ENCODE measurements around the gene TPSG1. TPM values are rescaled to one million over a fixed set of nuclear protein-coding genes. Genes with fewer than 3 reads are reported as not detected.
"Not testable (repeated sequence)": the region's sequence is repeated elsewhere in the genome, so short reads cannot be mapped to it uniquely, and the experiment has no call there.

The TPSG1 gene
- total RNA-seq, 2 experiments from 2014 or later, result not detected

DNA sequence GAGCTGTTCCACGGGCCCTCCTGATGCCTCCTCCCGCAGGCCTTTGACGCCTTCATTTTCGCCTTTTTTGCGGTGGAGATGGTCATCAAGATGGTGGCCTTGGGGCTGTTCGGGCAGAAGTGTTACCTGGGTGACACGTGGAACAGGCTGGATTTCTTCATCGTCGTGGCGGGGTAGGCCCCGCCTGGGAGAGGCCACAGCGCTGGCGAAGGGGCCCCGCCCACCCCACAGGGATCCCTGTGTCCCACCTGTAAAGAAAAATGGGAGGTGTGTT lies 29.7 kb downstream of the TPSG1 start:
- POLR2A ChIA-PET, result no interaction called here
- no peaks in the 10 kb centered on the region for H3K9me3 Mint-ChIP-seq (ENCODE audit: low read depth)
- H3K4me3 Mint-ChIP-seq, result no peak overlapping the region
- intact Hi-C loops (cut with DNase I, micrococcal nuclease), result loop anchor here (2.0 kb wide), 2 partner anchors 89 to 139 kb away; no protein-coding TSS in a partner anchor
- CTCF ChIA-PET, result no interaction called here
- no peaks in the 10 kb centered on the region for H3K27me3 Mint-ChIP-seq
- H3K27ac Mint-ChIP-seq, result no peak overlapping the region
- ATAC-seq (no peak), DNase-seq (no peak)
- H3K36me3 Mint-ChIP-seq (ENCODE audit: low read depth), result no peaks in the 10 kb centered on the region
- H3K4me1 Mint-ChIP-seq, result no peaks in the 10 kb centered on the region

- no peaks in the 10 kb centered on the region for H3K9me3 Mint-ChIP-seq (ENCODE audit: low read depth)
- intact Hi-C loops (cut with DNase I, micrococcal nuclease), result loop anchor here (1.0 to 5.0 kb wide), 4 partner anchors 88 to 383 kb away; no protein-coding TSS in a partner anchor
- DNase-seq (peak; percentile 49), ATAC-seq (peak; percentile 43)
- no peak overlapping the region for H3K4me3 Mint-ChIP-seq
- CTCF ChIA-PET, result no interaction called here
- H3K27me3 Mint-ChIP-seq, result no peaks in the 10 kb centered on the region
- no peaks in the 10 kb centered on the region for H3K4me1 Mint-ChIP-seq
- H3K27ac Mint-ChIP-seq, result no peak overlapping the region
- POLR2A ChIA-PET, result interaction anchor here (0.6 kb wide), 1 partner anchor 230 kb away, joined by 4 read pairs; no protein-coding TSS in a partner anchor
- no peaks in the 10 kb centered on the region for H3K36me3 Mint-ChIP-seq (ENCODE audit: low read depth)
These were observed 30.2 kb downstream of the TPSG1 start for GRCh38 chr16:1194665-1195392.

- Mint-ChIP-seq H3K36me3 (ENCODE audit: low read depth) (no peaks in the 10 kb centered on the region), H3K27ac (no peak overlapping the region), H3K9me3 (ENCODE audit: low read depth) (no peaks in the 10 kb centered on the region), H3K4me3 (no peak overlapping the region), H3K4me1 (no peaks in the 10 kb centered on the region), H3K27me3 (no peaks in the 10 kb centered on the region)
- no peak for ATAC-seq
- POLR2A ChIA-PET, result interaction anchor here (0.6 kb wide), 1 partner anchor 230 kb away, joined by 4 read pairs; no protein-coding TSS in a partner anchor
- DNase-seq, result no peak
- intact Hi-C loops (cut with DNase I, micrococcal nuclease), result loop anchor here (1.0 to 5.0 kb wide), 4 partner anchors 87 to 382 kb away; no protein-coding TSS in a partner anchor
- CTCF ChIA-PET, result no interaction called here
These were observed 31.1 kb downstream of the TPSG1 start for GRCh38 chr16:1193825-1194581.

DNA sequence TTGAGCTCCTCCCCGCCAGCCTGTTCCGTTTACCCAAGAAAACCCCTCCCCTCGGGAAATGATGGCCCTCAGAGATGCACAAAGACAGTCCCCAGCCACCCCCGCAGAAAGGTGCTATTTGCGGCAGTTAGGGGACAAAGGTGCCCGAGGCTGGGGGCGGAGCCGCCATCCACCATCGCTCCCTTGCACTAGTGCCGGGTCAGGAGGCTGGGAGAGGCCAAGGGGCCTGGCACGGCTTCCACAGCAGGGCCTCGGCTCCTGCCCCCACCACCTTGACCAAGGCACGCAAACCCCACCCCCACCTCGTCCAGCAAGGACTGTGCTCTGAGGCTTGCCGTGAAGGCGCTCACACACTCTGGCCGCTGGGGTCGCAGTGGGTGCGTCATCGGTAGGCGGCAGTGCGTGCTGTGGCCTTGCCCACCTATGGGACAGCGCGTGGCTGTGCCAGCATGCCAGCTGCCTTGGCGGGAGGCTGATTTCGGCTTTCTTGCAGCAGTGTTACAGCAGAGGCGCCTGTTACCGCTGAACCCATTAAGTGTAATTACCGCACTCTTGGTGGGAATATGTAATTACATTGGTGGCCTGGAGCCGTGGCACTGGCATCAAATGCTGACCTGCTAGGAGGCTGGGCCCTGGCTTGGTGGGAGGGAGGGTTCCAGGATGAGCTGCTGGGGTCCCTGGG lies 31.8 kb downstream of the TPSG1 start:
- ChIA-PET POLR2A (no interaction called here), CTCF (interaction anchor here (0.6 kb wide), 1 partner anchor 146 kb away, joined by 3 read pairs; no protein-coding TSS in a partner anchor)
- DNase-seq (no peak), ATAC-seq (no peak)
- H3K27ac Mint-ChIP-seq, result no peak overlapping the region
- no peak overlapping the region for H3K4me3 Mint-ChIP-seq
- no peaks in the 10 kb centered on the region for H3K27me3 Mint-ChIP-seq
- no peaks in the 10 kb centered on the region for H3K36me3 Mint-ChIP-seq (ENCODE audit: low read depth)
- intact Hi-C loops (cut with DNase I, micrococcal nuclease), result loop anchor here in 1 of 2 experiments (5.0 kb wide), 1 partner anchor 381 kb away; no protein-coding TSS in a partner anchor
- no peaks in the 10 kb centered on the region for H3K9me3 Mint-ChIP-seq (ENCODE audit: low read depth)
- no peaks in the 10 kb centered on the region for H3K4me1 Mint-ChIP-seq

DNA sequence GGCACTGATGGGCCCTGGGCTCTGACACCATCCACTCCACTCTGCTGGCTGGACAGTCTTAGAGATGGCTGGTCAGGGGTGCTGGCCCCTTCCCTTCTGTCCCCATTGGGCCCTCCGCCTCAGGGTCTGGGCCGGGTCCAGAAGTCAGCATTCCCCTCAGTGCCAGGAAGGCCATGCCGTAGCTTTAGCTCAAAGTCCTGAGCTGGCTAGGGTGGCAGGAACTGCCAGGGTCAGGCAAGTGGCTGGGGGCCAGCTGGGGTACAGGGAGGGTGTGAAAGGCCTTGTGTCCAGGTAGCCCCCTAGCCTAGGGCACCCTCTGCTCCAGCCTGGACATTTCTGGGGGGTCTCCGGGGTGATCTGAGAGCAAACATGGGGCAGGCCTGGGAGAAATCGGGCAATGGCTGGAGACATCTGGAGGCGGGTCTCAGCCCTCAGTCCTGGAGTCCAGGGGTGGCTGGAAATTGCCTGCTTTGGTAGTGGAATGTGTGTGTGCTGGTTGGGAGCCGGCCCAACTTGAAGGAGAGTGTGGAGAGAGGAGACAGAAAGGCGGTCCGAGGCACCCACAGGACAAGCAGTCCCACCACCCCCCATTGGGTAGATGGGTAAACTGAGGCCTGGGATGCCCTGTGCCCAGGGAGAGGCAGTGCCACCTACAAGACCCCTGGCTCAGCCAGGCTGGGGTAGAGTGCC lies 32.5 kb downstream of the TPSG1 start:
- no peaks in the 10 kb centered on the region for H3K9me3 Mint-ChIP-seq (ENCODE audit: low read depth)
- POLR2A ChIA-PET, result no interaction called here
- intact Hi-C loops (cut with DNase I, micrococcal nuclease), result loop anchor here in 1 of 2 experiments (5.0 kb wide), 1 partner anchor 380 kb away; no protein-coding TSS in a partner anchor
- CTCF ChIA-PET, result interaction anchor here (0.6 to 0.8 kb wide), 2 partner anchors 48 to 145 kb away, joined by 3 read pairs; no protein-coding TSS in a partner anchor
- ATAC-seq (no peak), DNase-seq (no peak)
- no peak overlapping the region for H3K27ac Mint-ChIP-seq
- H3K36me3 Mint-ChIP-seq (ENCODE audit: low read depth), result no peaks in the 10 kb centered on the region
- no peaks in the 10 kb centered on the region for H3K4me1 Mint-ChIP-seq
- no peaks in the 10 kb centered on the region for H3K27me3 Mint-ChIP-seq
- no peak overlapping the region for H3K4me3 Mint-ChIP-seq

GRCh38 chr16:1190789-1191188 lies 34.3 kb downstream of the TPSG1 start:
- H3K27ac Mint-ChIP-seq; ATAC-seq; H3K4me3 Mint-ChIP-seq; H3K9me3 Mint-ChIP-seq (ENCODE audit: low read depth); H3K4me1 Mint-ChIP-seq; H3K36me3 Mint-ChIP-seq (ENCODE audit: low read depth); H3K27me3 Mint-ChIP-seq; POLR2A ChIA-PET; DNase-seq; CTCF ChIA-PET: not testable (repeated sequence)
- intact Hi-C loops (cut with DNase I, micrococcal nuclease), result loop anchor here in 1 of 2 experiments (5.0 kb wide), 1 partner anchor 378 kb away; no protein-coding TSS in a partner anchor

GRCh38 chr16:1189455-1189854 lies 35.6 kb downstream of the TPSG1 start:
- ATAC-seq (no peak), DNase-seq (no peak)
- H3K36me3 Mint-ChIP-seq (ENCODE audit: low read depth), result no peaks in the 10 kb centered on the region
- no peaks in the 10 kb centered on the region for H3K27me3 Mint-ChIP-seq
- no peak overlapping the region for H3K27ac Mint-ChIP-seq
- H3K4me1 Mint-ChIP-seq, result no peaks in the 10 kb centered on the region
- intact Hi-C loops (cut with DNase I, micrococcal nuclease), result no loop called here
- ChIA-PET CTCF (no interaction called here), POLR2A (no interaction called here)
- H3K9me3 Mint-ChIP-seq (ENCODE audit: low read depth), result no peaks in the 10 kb centered on the region
- no peak overlapping the region for H3K4me3 Mint-ChIP-seq

GRCh38 chr16:1188432-1189189 lies 36.5 kb downstream of the TPSG1 start:
- H3K27me3 Mint-ChIP-seq, result no peaks in the 10 kb centered on the region
- POLR2A ChIA-PET, result no interaction called here
- CTCF ChIA-PET, result interaction anchor here (0.8 kb wide), 1 partner anchor 253 kb away, joined by 3 read pairs; no protein-coding TSS in a partner anchor
- no peaks in the 10 kb centered on the region for H3K4me1 Mint-ChIP-seq
- no peak overlapping the region for H3K4me3 Mint-ChIP-seq
- intact Hi-C loops (cut with DNase I, micrococcal nuclease), result no loop called here
- ATAC-seq, result peak; percentile 64
- DNase-seq, result peak; percentile 72
- no peaks in the 10 kb centered on the region for H3K36me3 Mint-ChIP-seq (ENCODE audit: low read depth)
- no peak overlapping the region for H3K27ac Mint-ChIP-seq
- H3K9me3 Mint-ChIP-seq (ENCODE audit: low read depth), result no peaks in the 10 kb centered on the region

GRCh38 chr16:1185460-1186207 lies 39.4 kb downstream of the TPSG1 start:
- DNase-seq, POLR2A ChIA-PET: not testable (repeated sequence)

GRCh38 chr16:1184980-1185379 lies 40.1 kb downstream of the TPSG1 start:
- no peaks in the 10 kb centered on the region for H3K4me1 Mint-ChIP-seq
- POLR2A ChIA-PET, result no interaction called here
- ATAC-seq, result no peak

More at GRCh38 chr16:1185460-1186207, 39.4 kb downstream of the TPSG1 start:
- intact Hi-C loops (cut with DNase I, micrococcal nuclease); H3K4me3 Mint-ChIP-seq; H3K4me1 Mint-ChIP-seq; H3K9me3 Mint-ChIP-seq (ENCODE audit: low read depth); CTCF ChIA-PET; H3K27me3 Mint-ChIP-seq; H3K36me3 Mint-ChIP-seq (ENCODE audit: low read depth); H3K27ac Mint-ChIP-seq; ATAC-seq: not testable (repeated sequence)

More at GRCh38 chr16:1184980-1185379, 40.1 kb downstream of the TPSG1 start:
- CTCF ChIA-PET, result no interaction called here
- H3K9me3 Mint-ChIP-seq (ENCODE audit: low read depth), result no peaks in the 10 kb centered on the region
- no peaks in the 10 kb centered on the region for H3K36me3 Mint-ChIP-seq (ENCODE audit: low read depth)
- no peak overlapping the region for H3K27ac Mint-ChIP-seq
- no peak overlapping the region for H3K4me3 Mint-ChIP-seq
- no peaks in the 10 kb centered on the region for H3K27me3 Mint-ChIP-seq
- intact Hi-C loops (cut with DNase I, micrococcal nuclease), result no loop called here
- DNase-seq, result no peak
